ENCODE measurements around the gene PTGIS.

Gene PTGIS

DNA sequence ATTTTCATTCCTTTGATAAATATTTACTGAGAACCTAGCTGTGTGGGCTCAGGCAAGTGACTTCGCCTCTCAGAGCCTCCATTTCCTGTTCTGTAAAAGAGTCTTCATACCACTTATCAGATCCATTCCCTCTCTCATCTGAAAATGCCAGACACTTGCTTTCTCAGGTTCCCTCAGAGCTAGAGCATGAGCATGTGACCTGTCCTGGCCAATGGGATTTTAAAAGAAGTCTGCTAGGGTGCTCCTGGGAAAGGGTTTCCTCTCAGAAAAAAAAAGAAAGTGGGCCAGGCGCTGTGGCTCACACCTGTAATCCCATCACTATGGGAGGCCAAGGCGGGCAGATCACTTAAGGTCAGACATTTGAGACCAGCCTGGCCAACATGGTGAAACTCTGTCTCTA lies 90.7 kb downstream of the PTGIS start:
- H3K27ac ChIP-seq, result no peak overlapping the region
- TF ChIP-seq, protein P1, sequence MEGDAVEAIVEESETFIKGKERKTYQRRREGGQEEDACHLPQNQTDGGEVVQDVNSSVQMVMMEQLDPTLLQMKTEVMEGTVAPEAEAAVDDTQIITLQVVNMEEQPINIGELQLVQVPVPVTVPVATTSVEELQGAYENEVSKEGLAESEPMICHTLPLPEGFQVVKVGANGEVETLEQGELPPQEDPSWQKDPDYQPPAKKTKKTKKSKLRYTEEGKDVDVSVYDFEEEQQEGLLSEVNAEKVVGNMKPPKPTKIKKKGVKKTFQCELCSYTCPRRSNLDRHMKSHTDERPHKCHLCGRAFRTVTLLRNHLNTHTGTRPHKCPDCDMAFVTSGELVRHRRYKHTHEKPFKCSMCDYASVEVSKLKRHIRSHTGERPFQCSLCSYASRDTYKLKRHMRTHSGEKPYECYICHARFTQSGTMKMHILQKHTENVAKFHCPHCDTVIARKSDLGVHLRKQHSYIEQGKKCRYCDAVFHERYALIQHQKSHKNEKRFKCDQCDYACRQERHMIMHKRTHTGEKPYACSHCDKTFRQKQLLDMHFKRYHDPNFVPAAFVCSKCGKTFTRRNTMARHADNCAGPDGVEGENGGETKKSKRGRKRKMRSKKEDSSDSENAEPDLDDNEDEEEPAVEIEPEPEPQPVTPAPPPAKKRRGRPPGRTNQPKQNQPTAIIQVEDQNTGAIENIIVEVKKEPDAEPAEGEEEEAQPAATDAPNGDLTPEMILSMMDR (conservative IDR thresholded peaks at IDR 0.05), result no peak
- no peak for TF ChIP-seq ZFX (IDR thresholded peaks at IDR 0.05)

DNA sequence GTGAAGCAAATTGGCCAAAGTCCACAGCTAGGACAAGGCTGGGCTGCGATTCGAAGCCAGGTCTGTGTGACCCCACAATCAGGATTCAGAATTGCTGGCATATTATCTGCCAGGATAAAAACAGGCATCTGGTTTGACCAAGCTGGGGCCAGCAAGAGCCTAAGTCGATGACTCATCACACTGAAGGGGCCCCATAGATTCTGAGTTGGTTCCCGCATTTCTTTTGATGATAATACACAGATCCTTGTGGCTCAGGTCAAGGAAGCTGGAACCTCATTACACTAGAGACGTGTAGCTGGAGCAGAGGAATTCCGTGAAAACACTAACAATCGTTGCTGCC lies 92.0 kb downstream of the PTGIS start:
- TF ChIP-seq, protein P1 (conservative IDR thresholded peaks at IDR 0.05), result no peak
- no peak for TF ChIP-seq ZFX (IDR thresholded peaks at IDR 0.05)
- H3K27ac ChIP-seq, result no peak overlapping the region

DNA sequence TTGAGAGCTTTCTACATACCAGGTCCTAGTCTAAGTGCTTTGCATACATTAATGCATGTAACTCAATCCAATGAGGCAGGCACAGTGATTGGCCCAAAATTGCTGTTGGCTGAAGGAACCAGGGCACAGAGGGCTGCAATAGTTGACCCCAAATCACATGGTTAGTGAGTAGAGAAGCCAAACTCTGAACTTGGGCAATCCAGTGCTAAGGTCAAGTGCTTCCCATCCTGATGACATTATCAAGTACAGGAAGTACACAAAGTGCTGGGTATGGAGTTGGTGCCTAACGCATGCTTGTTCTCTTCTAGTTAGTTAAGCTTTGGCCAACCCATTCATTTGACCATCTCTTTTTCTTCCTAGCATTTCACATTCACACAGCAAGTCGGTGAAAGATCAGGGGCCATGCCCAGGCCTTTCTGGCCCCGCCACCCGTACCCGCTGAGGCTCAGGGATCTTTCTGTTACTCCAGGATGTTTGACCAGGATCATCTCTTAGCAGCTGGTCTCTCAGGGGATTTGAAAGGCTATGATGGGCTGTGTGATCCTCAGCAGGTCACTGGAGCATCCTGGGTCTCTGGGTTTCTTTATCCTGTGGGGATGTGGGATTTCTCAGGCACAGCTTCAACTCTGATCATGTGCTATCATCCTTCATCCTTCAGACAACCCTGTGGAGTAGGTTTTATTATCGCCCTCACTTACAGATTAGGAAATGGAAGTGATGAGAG lies 92.5 kb downstream of the PTGIS start:
- TF ChIP-seq ZFX (IDR thresholded peaks at IDR 0.05), result no peak
- TF ChIP-seq, protein P1 (conservative IDR thresholded peaks at IDR 0.05), result no peak
- H3K27ac ChIP-seq, result no peak overlapping the region

DNA sequence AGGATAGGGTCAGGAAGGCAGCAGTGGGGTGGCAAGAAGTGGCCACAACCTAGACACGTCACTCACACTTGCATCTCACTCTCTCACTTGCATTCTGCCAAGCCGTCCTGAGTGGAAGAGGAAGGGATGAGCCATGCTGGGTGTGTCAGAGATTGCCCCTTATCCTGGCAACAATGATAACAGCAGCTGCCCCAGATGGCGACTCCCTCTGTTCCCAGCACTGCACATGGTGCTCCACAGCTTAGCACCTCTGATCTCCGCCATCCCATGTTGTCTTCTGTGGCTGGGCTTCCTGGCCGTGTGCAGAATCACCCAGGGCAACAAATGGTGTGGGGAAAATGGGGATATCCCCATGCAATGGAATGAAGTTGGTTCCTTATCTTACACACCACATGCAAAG lies 96.5 kb downstream of the PTGIS start:
- H3K27ac ChIP-seq, result no peak overlapping the region
- no peak; the same call in 1 of the 2 replicates for TF ChIP-seq ZFX (IDR thresholded peaks at IDR 0.05)
- TF ChIP-seq, protein P1 (conservative IDR thresholded peaks at IDR 0.05), result no peak

DNA sequence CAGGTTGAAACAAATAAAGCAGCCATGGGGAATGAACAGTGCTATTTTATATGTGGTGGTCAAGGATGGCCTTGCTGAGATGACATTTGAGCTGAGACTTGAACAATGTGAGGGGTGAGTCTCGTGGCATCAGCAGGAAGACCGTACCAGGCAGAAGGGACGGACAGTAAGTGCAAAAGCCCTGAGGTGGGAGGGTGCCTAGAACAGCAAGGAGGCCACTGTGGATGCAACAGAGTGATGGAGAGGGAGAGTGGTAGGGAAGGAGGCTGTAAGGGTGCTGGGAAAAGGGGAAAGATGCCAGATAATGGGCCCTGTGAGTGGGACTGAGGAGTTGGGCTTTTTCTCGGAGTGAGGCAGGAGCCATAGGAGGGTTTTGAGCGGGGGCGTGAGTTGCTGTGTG lies 97.0 kb downstream of the PTGIS start:
- H3K27ac ChIP-seq, result no peak overlapping the region
- no peak for TF ChIP-seq ZFX (IDR thresholded peaks at IDR 0.05)
- TF ChIP-seq, protein P1 (conservative IDR thresholded peaks at IDR 0.05), result no peak

DNA sequence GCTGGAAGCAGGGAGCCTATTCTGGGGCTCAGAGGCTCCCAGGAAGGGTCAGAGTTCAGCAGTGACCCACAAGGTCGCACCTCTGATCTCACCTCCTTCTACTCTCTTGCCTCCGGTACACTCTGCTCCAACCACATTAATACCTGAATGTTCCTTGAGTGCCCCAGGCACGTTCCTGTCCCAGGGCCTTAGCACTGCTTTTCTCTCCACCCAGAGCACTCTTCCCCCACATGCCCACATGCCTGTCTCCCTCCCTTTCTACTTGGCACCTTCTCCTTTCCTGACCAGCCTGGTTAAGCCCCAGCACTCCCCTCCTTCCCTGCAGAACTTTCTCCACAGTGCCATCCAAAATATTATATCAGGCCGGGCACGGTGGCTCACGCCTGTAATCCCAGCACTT lies 98.9 kb downstream of the PTGIS start:
- H3K27ac ChIP-seq, result no peak overlapping the region
- TF ChIP-seq ZFX (IDR thresholded peaks at IDR 0.05), result no peak
- TF ChIP-seq, protein P1 (conservative IDR thresholded peaks at IDR 0.05), result no peak

DNA sequence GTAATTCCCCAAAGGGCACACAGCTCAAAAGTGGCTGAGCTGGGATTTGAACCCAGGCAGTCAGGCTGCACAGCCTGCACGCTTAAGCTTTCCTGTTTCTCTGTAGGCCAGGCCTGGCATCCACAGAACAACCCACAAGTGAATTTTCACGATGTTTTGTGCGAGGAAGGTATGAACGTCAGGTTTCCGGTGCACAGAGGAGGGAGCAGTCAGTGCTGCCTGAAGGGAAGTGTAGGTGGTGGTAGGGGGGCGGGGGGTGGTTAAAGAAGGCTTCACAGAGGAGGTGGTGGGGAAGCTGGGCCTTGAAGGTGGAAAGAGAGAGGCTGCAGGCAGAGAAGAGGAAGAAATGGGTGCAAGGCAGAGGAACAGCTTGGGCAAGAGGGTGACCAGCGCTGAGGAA lies 99.5 kb downstream of the PTGIS start:
- no peak overlapping the region for H3K27ac ChIP-seq
- no peak for TF ChIP-seq ZFX (IDR thresholded peaks at IDR 0.05)
- TF ChIP-seq, protein P1 (conservative IDR thresholded peaks at IDR 0.05), result no peak

Measured in C4-2B (cell line).